Glutamatergic neuron (in vitro differentiated cells): ENCODE data around the gene UNC13A. TPM values are rescaled to one million over a fixed set of nuclear protein-coding genes. Genes with fewer than 3 reads are reported as not detected.

Source experiments
- DNase-seq: peaks from one replicate; pipeline ENCODE4 v3.0.0; 2022
- H3K27ac Mint-ChIP-seq: one replicate; pipeline ENCODE4 v1.8.0; 2020; ENCODE audit warnings: mild to moderate bottlenecking, mixed read lengths, inconsistent platforms; ENCODE audit not compliant: unreplicated experiment
- H3K27me3 Mint-ChIP-seq: one replicate; pipeline ENCODE4 v1.8.0; 2020; ENCODE audit warnings: mild to moderate bottlenecking, moderate library complexity, mixed read lengths, inconsistent platforms; ENCODE audit not compliant: unreplicated experiment
- H3K36me3 Mint-ChIP-seq: one replicate; pipeline ENCODE4 v1.8.0; 2020; ENCODE audit warnings: mild to moderate bottlenecking, mixed read lengths, inconsistent platforms; ENCODE audit not compliant: unreplicated experiment
- H3K4me1 Mint-ChIP-seq: one replicate; pipeline ENCODE4 v1.8.0; 2020; ENCODE audit warnings: mild to moderate bottlenecking, low read depth, mixed read lengths, inconsistent platforms; ENCODE audit not compliant: unreplicated experiment
- H3K4me3 Mint-ChIP-seq: one replicate; pipeline ENCODE4 v1.8.0; 2020; ENCODE audit warnings: mild to moderate bottlenecking, mixed read lengths, inconsistent platforms; ENCODE audit not compliant: unreplicated experiment
- H3K9me3 Mint-ChIP-seq: one replicate; pipeline ENCODE4 v1.8.0; 2020; ENCODE audit warnings: mild to moderate bottlenecking, moderate library complexity, mixed read lengths, inconsistent platforms; ENCODE audit not compliant: unreplicated experiment
- total RNA-seq: library from RNA; stranded (reverse); fragmentation: NEBNext Ultra II Directional; extraction: Animal tissue kit (Norgen Biotek cat#: 25700); gene quantifications from one replicate; pipeline ENCODE4 v1.2.1, GENCODE V29; 2021; ENCODE audit not compliant: unreplicated experiment
- TF ChIP-seq, protein P1 (sequence below): fragments of 200-600 bp; sonication (generic); IDR thresholded peaks from one replicate; pipeline ENCODE4 v1.5.0; 2021; ENCODE audit not compliant: partially characterized antibody, unreplicated experiment

Gene UNC13A
- total RNA-seq, 1 donor from 2014 or later = 79.7 TPM

DNA sequence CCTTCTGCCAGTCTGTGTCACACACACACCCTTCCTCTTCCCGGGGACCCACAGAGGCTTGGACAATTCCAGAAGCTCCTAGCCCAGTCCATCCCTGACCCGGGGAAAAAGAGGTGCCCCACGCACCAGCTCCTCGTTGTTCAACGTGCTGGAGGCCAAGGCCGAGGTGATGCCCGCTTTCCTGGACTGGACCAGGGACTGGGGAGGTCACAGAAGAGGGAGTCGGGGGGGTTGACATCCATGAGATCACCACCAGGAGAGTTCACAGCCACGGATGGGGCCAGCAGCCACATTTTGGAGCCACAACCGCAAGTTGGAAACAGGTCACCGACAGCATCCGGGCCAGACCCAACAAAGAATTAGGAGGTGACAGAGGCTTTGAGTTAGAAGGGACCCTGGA, 39.4 kb downstream of the UNC13A start:
- H3K4me1 Mint-ChIP-seq = no peaks in the 10 kb centered on the region
- H3K36me3 Mint-ChIP-seq = peaks cover 14% of the 10 kb centered on the region
- no peak for DNase-seq
- H3K27ac Mint-ChIP-seq = no peak overlapping the region
- TF ChIP-seq, protein P1, sequence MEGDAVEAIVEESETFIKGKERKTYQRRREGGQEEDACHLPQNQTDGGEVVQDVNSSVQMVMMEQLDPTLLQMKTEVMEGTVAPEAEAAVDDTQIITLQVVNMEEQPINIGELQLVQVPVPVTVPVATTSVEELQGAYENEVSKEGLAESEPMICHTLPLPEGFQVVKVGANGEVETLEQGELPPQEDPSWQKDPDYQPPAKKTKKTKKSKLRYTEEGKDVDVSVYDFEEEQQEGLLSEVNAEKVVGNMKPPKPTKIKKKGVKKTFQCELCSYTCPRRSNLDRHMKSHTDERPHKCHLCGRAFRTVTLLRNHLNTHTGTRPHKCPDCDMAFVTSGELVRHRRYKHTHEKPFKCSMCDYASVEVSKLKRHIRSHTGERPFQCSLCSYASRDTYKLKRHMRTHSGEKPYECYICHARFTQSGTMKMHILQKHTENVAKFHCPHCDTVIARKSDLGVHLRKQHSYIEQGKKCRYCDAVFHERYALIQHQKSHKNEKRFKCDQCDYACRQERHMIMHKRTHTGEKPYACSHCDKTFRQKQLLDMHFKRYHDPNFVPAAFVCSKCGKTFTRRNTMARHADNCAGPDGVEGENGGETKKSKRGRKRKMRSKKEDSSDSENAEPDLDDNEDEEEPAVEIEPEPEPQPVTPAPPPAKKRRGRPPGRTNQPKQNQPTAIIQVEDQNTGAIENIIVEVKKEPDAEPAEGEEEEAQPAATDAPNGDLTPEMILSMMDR = no peak
- no peaks in the 10 kb centered on the region for H3K27me3 Mint-ChIP-seq
- H3K9me3 Mint-ChIP-seq = peaks cover 1% of the 10 kb centered on the region
- H3K4me3 Mint-ChIP-seq = no peak overlapping the region

DNA sequence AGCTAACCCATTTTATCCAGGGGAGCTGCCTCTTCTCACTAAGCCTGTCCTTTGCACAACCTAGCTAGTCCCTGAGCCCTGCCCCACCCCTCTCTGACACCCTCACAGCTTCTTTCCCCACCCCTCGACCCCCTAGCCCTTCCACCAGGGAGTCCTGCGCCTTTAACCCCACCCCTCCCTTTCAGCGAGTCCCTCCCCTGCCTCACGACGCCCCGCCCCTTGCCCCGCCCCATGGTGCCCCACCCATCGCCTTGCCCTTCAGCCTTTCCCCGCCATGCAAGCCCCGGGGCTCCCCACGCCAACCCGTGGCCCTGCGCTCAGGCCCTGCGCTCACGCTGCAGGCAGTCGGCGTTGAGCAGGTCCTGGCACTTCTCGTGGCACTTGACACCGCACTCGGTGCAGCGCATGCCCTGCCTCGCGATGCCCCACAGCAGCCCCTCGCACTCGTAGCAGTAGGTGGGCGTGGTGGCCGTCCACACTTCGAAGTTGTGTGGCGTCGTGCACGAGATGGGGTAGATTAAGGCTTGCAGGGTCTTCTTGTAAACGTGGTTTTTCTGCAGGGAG, 40.0 kb downstream of the UNC13A start:
- Mint-ChIP-seq H3K27ac (no peak overlapping the region), H3K4me3 (no peak overlapping the region), H3K4me1 (no peaks in the 10 kb centered on the region), H3K27me3 (no peaks in the 10 kb centered on the region), H3K36me3 (peaks cover 17% of the 10 kb centered on the region), H3K9me3 (peaks cover 1% of the 10 kb centered on the region)
- no peak for DNase-seq
- TF ChIP-seq, protein P1 = no peak

DNA sequence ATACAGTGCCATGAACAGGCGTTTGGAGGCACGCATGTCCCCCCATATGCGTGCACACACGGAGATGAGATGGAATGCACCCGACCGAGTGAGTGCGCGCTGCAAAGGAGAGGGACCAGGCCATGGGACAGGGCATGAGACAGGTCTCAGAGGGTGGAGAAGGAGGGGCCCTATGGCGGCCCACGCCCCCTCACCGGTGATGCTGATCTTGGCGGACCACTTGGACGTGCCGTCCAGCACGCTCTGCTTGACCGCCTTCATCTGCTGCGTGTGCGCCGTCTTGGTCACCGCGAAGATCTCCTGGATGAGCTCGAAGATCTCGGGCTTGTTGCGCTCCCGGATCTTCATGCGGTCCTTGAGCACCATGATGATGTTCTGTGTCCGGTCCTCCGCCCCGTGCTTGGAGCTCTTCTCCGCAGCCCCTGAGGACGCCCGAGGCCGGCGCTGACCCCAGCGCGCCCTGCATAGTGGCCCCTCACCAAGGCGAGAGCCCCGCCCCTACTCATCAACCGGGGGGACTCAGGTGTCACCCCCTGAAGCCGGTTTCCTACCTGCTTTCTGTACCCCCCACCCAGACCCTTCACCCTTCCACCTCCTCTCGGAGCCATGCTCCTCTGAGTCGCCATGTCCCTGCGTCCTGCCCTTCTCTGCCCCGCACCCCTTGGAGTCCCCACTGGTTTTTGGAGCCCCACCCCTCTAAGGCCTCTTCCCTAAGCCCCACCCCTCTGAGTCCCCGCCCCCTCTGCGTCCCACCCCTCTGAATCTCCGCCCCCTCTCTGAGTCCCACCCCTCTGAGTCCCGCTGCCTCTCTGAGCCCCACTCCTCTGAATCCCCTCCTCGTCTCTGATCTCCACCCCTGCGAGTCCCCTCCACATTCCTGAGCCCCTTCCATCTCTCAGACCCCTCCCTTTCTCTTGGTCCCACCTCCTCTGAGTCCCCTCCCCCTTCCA, 40.8 kb downstream of the UNC13A start:
- no peaks in the 10 kb centered on the region for H3K27me3 Mint-ChIP-seq
- no peak overlapping the region for H3K27ac Mint-ChIP-seq
- no peak for DNase-seq
- peaks cover 1% of the 10 kb centered on the region for H3K9me3 Mint-ChIP-seq
- no peaks in the 10 kb centered on the region for H3K4me1 Mint-ChIP-seq
- peaks cover 12% of the 10 kb centered on the region for H3K36me3 Mint-ChIP-seq
- TF ChIP-seq, protein P1 = no peak
- no peak overlapping the region for H3K4me3 Mint-ChIP-seq

DNA sequence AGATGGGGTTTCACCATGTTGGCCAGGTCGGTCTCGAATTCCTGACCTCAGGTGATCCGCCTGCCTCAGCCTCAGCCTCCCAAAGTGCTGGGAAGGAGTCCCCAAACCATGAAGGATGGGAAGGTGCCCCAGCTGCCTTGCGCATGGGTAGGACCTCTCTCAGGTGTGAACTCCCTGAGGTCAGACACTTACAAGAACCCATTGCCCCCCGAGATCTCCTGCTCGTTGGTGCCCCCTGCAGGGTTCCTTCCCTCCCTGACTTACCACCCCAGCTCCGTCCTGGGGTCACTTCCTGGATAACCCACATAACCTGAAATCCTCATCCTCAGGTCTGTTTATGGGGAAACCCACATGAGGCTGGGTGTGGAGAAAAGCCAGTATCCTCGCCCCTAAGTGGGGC, 41.7 kb downstream of the UNC13A start:
- DNase-seq = no peak
- Mint-ChIP-seq H3K27me3 (no peaks in the 10 kb centered on the region), H3K4me1 (no peaks in the 10 kb centered on the region), H3K36me3 (peaks cover 10% of the 10 kb centered on the region), H3K27ac (no peak overlapping the region), H3K4me3 (no peak overlapping the region), H3K9me3 (peaks cover 1% of the 10 kb centered on the region)
- TF ChIP-seq, protein P1 = no peak
